GM08714 (cell line): ENCODE data around the gene DTX1.
"Not testable (repeated sequence)": the region's sequence is repeated elsewhere in the genome, so short reads cannot be mapped to it uniquely, and the experiment has no call there.

Experiments used
- H3K4me3 ChIP-seq: fragments of 200-500 bp; sonication (Bioruptor generic); 2 replicates; pipeline ENCODE4 v1.5.1; 2014; ENCODE audit warnings: mild to moderate bottlenecking, low read length, inconsistent platforms
- ZNF274 ChIP-seq: IDR thresholded peaks from 2 replicates; pipeline ENCODE4 v1.6.1; 2012; ENCODE audit warnings: mild to moderate bottlenecking, low read depth, low read length

Gene DTX1

GRCh38 chr12:113135178-113136127, 78.9 kb downstream of the DTX1 start, which contains the start of gene RASAL1:
RASAL1 (minus strand) TSS chr12:113135761; CDS start chr12:113135462, 299 bp downstream.
- TF ChIP-seq ZNF274 = no peak
- no peak within 1 kb of the TSS for H3K4me3 ChIP-seq

GRCh38 chr12:113136128-113136989, 79.8 kb downstream of the DTX1 start:
- TF ChIP-seq ZNF274 = no peak
- no peak overlapping the region for H3K4me3 ChIP-seq

- TF ChIP-seq ZNF274 = no peak
- H3K4me3 ChIP-seq = no peak overlapping the region
Measured at GRCh38 chr12:113136990-113137511, 80.5 kb downstream of the DTX1 start.

- TF ChIP-seq ZNF274 = no peak
- H3K4me3 ChIP-seq = no peak overlapping the region
Measured at GRCh38 chr12:113137861-113138783, 81.6 kb downstream of the DTX1 start.

GRCh38 chr12:113138826-113139225, 82.3 kb downstream of the DTX1 start:
- TF ChIP-seq ZNF274 = no peak
- H3K4me3 ChIP-seq = no peak overlapping the region

- no peak overlapping the region for H3K4me3 ChIP-seq
- TF ChIP-seq ZNF274 = no peak
Measured at GRCh38 chr12:113140706-113141105, 84.2 kb downstream of the DTX1 start.

- H3K4me3 ChIP-seq = not testable (repeated sequence)
Measured at GRCh38 chr12:113141716-113142115, 85.2 kb downstream of the DTX1 start.

GRCh38 chr12:113142173-113142885, 85.8 kb downstream of the DTX1 start:
- no peak for TF ChIP-seq ZNF274
- H3K4me3 ChIP-seq = no peak overlapping the region

- TF ChIP-seq ZNF274 = no peak
- no peak overlapping the region for H3K4me3 ChIP-seq
Measured at GRCh38 chr12:113142886-113143332, 86.4 kb downstream of the DTX1 start.

- TF ChIP-seq ZNF274 = no peak
- no peak overlapping the region for H3K4me3 ChIP-seq
Measured at GRCh38 chr12:113143959-113144358, 87.4 kb downstream of the DTX1 start.

- no peak for TF ChIP-seq ZNF274
- H3K4me3 ChIP-seq = no peak overlapping the region
Measured at GRCh38 chr12:113144806-113145205, 88.3 kb downstream of the DTX1 start.

GRCh38 chr12:113145720-113146551, 89.4 kb downstream of the DTX1 start:
- H3K4me3 ChIP-seq = no peak overlapping the region
- no peak for TF ChIP-seq ZNF274

GRCh38 chr12:113146999-113147398, 90.5 kb downstream of the DTX1 start:
- TF ChIP-seq ZNF274 = no peak

More at GRCh38 chr12:113146999-113147398, 90.5 kb downstream of the DTX1 start:
- H3K4me3 ChIP-seq = no peak overlapping the region
